ENCODE measurements around the gene FAM167B.
"Not testable (repeated sequence)": the region's sequence is repeated elsewhere in the genome, so short reads cannot be mapped to it uniquely, and the experiment has no call there.

The FAM167B gene

GRCh38 chr1:32265846-32266245 is 18.8 kb downstream of the FAM167B start:
- DNase-seq: no peak

DNA sequence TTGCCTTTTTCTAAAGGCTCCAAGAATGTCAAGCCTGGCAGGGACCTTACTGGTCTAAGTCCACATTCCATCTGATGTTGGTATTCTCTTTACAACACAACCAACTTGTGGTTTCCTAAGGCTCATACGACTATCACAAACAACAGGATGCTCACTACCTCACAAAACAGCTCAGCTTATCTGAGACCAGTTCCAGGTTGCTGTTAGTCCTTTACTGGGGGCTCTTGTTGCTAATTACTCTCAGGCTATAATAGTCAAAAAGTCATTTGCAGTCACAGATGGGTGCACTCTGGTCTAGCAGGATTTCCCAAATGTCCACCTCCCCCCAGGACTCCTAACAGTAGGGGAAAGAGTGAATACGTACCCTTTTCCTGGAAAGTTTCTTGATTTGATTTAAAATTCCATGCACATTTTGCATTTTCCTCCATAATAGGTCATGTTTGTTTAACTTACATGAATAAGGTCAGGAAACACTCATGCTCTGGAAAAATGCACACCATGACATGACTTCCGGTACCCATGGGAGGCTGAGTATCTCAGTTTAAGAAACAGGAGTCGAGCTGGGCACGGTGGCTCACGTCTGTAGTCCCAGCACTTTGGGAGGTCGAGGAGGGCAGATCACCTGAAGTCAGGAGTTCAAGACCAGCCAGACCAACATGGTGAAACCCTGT is 20.0 kb downstream of the FAM167B start:
- DNase-seq: no peak

DNA sequence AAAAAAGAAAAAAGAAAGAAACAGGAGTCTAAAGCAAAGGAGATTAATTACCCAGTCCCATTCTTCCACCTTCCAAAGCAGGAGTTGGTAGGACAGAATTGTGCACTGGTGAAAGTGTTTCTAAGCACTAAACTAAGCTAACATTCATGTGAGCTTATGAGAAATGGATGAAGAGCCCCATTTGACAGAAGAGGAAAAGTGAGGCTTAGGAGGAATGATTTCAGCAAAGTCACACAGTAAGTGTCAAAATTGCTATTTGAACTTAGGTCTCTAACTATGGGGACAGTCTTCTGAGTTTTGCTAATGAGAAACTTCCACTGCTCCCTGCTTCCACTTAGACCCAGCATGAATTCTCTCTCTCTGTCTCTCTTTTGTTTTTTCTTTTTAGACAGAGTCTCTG is 22.7 kb downstream of the FAM167B start:
- DNase-seq: no peak

DNA sequence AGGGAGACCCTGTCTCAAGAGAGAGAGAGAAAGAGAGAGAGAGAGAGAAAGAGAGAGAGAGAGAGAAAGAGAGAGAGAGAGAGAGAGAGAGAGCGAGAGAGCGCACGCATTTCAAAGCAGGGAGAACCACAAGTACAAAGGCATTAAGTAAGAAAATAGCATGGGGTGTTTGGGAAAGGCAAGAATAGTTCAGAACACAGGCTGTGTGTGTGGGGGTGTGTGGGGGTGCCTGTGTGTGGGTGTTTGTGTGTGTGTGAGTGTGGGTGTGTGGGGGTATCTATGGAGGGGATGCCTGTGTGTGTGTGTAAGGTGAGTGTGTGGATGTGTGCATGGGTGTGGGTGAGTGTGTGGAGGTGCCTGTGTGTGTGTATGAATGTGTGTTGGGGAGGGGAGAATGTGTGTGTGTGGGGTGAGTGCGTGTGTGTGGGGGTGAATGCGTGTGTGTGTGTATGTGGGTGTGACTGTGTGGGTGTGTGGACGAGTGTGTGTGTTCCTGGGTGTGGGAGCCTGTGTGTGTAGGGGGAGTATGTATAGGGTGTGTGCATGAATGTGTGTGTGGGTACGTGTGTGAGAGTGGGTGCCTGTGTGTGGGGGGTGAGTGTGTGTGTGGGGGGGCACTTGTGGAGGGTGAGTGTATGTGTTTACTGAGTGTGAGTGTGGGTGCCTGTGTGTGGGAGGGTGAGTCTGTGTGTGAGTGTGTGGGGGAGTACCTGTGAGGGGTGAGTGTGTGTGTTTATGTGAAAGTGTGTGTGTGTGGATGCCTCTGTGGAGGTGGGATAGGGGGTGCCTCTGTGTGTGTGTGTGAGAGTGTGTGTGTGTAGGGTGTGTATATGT is 25.8 kb downstream of the FAM167B start:
- no peak for DNase-seq

GRCh38 chr1:32273391-32274208 is 26.6 kb downstream of the FAM167B start:
- DNase-seq: peak; percentile 48

DNA sequence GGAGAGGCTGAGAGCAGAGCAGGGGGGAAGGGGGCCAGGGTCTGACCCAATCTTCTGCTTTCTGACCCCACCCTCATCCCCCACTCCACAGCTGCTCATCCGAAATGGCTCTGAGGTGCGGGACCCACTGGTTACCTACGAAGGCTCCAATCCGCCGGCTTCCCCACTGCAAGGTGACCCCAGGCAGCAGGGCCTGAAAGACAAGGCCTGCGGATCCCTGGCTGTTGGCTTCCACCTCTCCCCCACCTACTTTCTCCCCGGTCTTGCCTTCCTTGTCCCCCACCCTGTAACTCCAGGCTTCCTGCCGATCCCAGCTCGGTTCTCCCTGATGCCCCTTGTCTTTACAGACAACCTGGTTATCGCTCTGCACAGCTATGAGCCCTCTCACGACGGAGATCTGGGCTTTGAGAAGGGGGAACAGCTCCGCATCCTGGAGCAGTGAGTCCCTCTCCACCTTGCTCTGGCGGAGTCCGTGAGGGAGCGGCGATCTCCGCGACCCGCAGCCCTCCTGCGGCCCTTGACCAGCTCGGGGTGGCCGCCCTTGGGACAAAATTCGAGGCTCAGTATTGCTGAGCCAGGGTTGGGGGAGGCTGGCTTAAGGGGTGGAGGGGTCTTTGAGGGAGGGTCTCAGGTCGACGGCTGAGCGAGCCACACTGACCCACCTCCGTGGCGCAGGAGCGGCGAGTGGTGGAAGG is 27.8 kb downstream of the FAM167B start:
- DNase-seq: no peak

- DNase-seq: no peak
These were observed 28.4 kb downstream of the FAM167B start for GRCh38 chr1:32275424-32275823.

- no peak for DNase-seq
These were observed 29.2 kb downstream of the FAM167B start for GRCh38 chr1:32276032-32276782.

DNA sequence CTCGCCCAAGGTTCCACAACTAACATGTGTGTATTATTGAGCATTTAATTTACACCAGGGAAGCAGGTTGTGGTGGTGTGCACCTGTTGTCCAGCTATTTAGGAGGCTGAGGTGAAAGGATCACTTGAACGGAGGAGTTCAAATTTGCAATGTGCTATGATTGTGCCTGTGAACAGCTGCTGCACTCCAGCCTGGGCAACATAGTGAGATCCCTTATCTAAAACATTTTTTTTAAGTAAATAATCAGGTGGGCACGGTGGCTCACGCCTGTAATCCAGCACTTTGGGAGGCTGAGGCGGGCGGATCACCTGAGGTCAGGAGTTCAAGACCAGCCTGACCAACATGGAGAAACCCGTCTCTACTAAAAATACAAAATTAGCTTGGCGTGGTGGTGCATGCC is 37.8 kb downstream of the FAM167B start:
- DNase-seq: not testable (repeated sequence)

- no peak for DNase-seq
These were observed 38.6 kb downstream of the FAM167B start for GRCh38 chr1:32285658-32286057.

GRCh38 chr1:32286763-32287162 is 39.7 kb downstream of the FAM167B start:
- DNase-seq: no peak

DNA sequence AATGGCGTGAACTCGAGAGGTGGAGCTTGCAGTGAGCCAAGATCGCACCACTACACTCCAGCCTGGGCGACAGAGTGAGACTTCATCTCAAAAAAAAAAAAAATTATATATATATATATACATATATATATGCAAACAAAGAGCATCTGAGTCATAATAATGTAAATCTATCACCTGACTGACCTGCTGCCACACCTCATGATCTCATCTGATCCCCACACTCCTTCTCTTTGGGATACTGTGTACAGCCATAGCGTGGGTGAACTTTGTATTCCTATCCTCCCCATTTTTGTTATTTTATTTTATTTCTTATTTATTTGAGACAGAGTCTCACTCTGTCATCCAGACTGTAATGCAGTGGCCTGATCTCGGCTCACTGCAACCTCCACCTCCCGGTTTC is 42.2 kb downstream of the FAM167B start:
- no peak for DNase-seq

DNA sequence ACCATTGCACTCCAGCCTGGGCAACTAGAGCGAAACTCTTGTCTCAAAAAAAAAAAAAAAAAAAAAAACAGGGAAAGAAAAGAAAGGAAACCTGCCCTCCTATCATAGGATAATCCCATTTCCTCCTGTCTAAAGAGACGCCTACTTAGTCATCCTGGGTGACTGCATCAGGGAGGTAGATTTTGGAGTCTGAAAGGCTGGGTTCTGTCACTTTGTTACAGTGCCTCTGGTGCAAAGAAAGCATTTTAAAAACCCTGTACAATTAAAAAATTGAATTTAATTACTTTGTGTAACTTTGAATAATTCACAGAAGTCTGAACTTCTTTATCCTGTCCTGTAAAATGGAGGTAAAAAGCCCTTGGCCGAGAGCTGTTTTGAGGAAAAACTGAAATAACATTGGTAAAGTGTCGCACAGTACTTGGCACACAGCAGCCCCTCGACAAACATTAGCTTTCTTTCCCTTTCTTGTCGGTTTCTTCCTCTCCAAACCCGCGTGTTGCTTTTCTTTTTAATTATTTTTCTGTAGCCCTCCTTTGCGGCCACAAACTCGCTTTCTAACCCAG is 44.2 kb downstream of the FAM167B start:
- no peak for DNase-seq

DNA sequence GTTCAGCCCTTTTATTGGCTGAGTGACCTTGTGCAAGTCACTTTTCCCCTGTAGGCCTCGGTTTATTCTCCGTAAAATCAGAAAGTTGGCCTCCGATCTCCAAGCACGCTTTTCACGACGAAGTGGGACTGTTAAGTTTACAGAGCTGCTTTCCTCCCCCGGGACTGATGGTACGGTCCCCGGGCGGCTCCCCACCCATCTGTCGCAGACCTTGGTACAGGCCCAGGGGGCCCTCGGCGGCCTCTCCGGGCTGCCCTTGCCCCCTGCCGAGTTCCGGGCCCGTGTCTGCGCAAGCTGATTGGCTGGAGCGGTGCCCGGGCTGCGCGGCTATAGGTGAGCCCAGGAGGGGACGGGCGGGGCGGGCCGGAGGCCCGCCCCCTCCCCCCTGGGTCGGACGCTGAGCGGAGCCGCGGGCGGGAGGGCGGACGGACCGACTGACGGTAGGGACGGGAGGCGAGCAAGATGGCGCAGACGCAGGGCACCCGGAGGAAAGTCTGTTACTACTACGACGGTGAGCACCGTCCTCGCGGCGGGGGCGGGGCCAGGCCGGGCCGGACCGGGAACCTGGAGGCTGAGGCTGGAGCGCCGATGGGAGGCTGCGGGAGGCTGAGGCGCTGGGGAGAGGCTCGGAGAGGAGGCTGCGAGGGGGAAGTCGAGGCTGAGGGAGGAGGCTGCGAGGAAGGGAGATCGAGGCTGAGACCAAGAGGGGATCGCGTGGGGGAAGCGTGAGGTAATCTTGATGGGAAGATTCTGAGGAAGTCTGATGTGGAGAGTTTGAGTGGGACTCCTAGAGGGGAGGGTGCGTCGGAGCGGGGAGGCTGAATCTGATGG is 44.9 kb downstream of the FAM167B start, which contains the start of gene HDAC1:
TSS of gene HDAC1 (plus strand) at position 376 of the 831 bp plus-strand sequence. CDS start at position 463, 87 bp downstream.
- peak; percentile 94 for DNase-seq

GRCh38 chr1:32298211-32298610 is 51.2 kb downstream of the FAM167B start:
- not testable (repeated sequence) for DNase-seq
